ENCODE results near the gene SIK2. TPM values are rescaled to one million over a fixed set of nuclear protein-coding genes. Genes with fewer than 3 reads are reported as not detected.

SIK2 gene
- 10 to 100 TPM; 20.0 to 24.7 (median 23.9) TPM for polyA plus RNA-seq (ENCODE audit: insufficient read length in 3 of 3)
- long read RNA-seq, donor 1, full-length matches to known transcripts, result 4 of 4 reads
- long read RNA-seq, donor 1, partial matches to known transcripts, result 0 of 4 reads
- long read RNA-seq, donor 1, other reads (novel, unspliced or antisense), result 0 of 4 reads
- long read RNA-seq, donor 2, full-length matches to known transcripts, result 2 of 7 reads
- long read RNA-seq, donor 2, partial matches to known transcripts, result 5 of 7 reads
- long read RNA-seq, donor 2, other reads (novel, unspliced or antisense), result 0 of 7 reads
- long read RNA-seq, donor 3, full-length matches to known transcripts, result 4 of 4 reads
- long read RNA-seq, donor 3, partial matches to known transcripts, result 0 of 4 reads
- long read RNA-seq, donor 3, other reads (novel, unspliced or antisense), result 0 of 4 reads
- long read RNA-seq, donor 4, full-length matches to known transcripts, result 3 of 3 reads
- long read RNA-seq, donor 4, partial matches to known transcripts, result 0 of 3 reads
- long read RNA-seq, donor 4, other reads (novel, unspliced or antisense), result 0 of 3 reads
- long read RNA-seq, donor 5, full-length matches to known transcripts, result 1 of 1 reads
- long read RNA-seq, donor 5, partial matches to known transcripts, result 0 of 1 reads
- long read RNA-seq, donor 5, other reads (novel, unspliced or antisense), result 0 of 1 reads
- long read RNA-seq, donor 6, full-length matches to known transcripts, result 9 of 9 reads
- long read RNA-seq, donor 6, partial matches to known transcripts, result 0 of 9 reads
- long read RNA-seq, donor 6, other reads (novel, unspliced or antisense), result 0 of 9 reads
- long read RNA-seq, donor 7, full-length matches to known transcripts, result 2 of 8 reads
- long read RNA-seq, donor 7, partial matches to known transcripts, result 6 of 8 reads
- long read RNA-seq, donor 7, other reads (novel, unspliced or antisense), result 0 of 8 reads
- long read RNA-seq, donor 8, full-length matches to known transcripts, result 1 of 1 reads
- long read RNA-seq, donor 8, partial matches to known transcripts, result 0 of 1 reads
- long read RNA-seq, donor 8, other reads (novel, unspliced or antisense), result 0 of 1 reads
- long read RNA-seq, donor 9, full-length matches to known transcripts, result 4 of 4 reads
- long read RNA-seq, donor 9, partial matches to known transcripts, result 0 of 4 reads
- long read RNA-seq, donor 9, other reads (novel, unspliced or antisense), result 0 of 4 reads
- long read RNA-seq, donor 10, full-length matches to known transcripts, result 1 of 1 reads
- long read RNA-seq, donor 10, partial matches to known transcripts, result 0 of 1 reads
- long read RNA-seq, donor 10, other reads (novel, unspliced or antisense), result 0 of 1 reads
- long read RNA-seq, donor 11, full-length matches to known transcripts, result 2 of 17 reads
- long read RNA-seq, donor 11, partial matches to known transcripts, result 15 of 17 reads
- long read RNA-seq, donor 11, other reads (novel, unspliced or antisense), result 0 of 17 reads
- long read RNA-seq, donor 12, full-length matches to known transcripts, result 5 of 5 reads
- long read RNA-seq, donor 12, partial matches to known transcripts, result 0 of 5 reads
- long read RNA-seq, donor 12, other reads (novel, unspliced or antisense), result 0 of 5 reads
- long read RNA-seq, donor 13, result 0 reads
- long read RNA-seq, donor 14, result 0 reads
- long read RNA-seq, donor 15, full-length matches to known transcripts, result 6 of 18 reads
- long read RNA-seq, donor 15, partial matches to known transcripts, result 5 of 18 reads
- long read RNA-seq, donor 15, other reads (novel, unspliced or antisense), result 7 of 18 reads
- long read RNA-seq, donor 16, full-length matches to known transcripts, result 5 of 5 reads
- long read RNA-seq, donor 16, partial matches to known transcripts, result 0 of 5 reads
- long read RNA-seq, donor 16, other reads (novel, unspliced or antisense), result 0 of 5 reads

DNA sequence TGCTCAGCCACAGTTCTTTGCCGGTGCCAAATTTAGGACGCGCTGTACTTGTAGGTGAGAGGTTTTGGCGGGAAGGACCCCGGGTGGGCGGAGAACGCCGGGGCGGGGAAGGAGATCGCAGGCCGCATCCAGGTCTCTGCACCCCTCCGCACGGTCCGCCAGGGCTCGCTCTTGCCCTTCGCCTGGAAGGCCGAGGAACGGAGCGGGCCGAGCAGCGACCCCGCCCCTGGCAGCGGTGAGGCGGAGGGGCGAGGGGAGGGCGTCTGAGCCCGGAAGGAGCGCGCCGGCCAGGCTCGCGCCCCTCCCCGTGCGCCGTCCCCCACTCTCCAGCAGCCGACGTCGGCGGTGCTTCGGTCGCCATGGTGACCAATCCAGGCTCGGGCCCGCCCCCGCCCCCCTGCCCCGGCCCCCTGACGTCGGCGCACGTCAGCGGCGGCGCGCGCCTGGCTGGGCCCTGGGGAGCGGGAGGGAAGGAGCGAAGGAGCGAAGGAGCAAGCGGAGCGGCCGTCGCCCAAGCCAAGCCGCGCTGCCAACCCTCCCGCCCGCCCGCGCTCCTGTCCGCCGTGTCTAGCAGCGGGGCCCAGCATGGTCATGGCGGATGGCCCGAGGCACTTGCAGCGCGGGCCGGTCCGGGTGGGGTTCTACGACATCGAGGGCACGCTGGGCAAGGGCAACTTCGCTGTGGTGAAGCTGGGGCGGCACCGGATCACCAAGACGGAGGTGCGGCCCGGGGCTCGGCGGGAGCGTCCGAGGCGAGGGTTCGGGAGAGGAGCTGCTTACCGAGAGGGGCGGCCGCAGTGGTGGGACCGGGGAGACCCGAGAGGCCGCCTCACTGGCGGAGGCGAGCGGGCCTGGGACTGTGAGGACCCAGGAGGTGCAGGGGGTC, at the start of gene SIK2:
TSS of gene SIK2 (plus strand) at position 471 of the 886 bp plus-strand sequence. CDS start at position 586, 115 bp downstream.
- peak; percentile 96 for DNase-seq

DNA sequence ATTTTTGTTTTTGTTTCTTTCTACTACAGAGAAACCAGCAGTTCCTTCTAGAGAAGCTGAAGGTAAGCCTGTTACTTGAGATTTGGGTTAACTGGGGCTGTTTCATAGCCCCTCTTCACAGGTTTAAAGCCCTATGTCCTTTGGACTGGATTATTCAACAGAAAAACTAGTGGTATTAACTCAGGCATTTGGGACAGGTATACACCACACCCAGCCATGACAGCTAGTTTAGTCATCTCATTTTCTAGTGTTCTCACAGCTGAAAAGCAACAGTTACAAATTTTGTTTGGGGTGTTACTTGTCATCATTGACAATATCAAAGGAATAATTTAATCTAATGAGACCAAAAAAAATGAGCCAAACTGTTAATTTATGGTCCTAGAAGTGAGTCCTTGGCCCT, 47.7 kb upstream of the SIK2 start:
- no peak for DNase-seq

GRCh38 chr11:111555255-111555654, 47.0 kb upstream of the SIK2 start:
- DNase-seq, result no peak

- DNase-seq, result no peak
These were observed 44.7 kb upstream of the SIK2 start for GRCh38 chr11:111557425-111558111.

DNA sequence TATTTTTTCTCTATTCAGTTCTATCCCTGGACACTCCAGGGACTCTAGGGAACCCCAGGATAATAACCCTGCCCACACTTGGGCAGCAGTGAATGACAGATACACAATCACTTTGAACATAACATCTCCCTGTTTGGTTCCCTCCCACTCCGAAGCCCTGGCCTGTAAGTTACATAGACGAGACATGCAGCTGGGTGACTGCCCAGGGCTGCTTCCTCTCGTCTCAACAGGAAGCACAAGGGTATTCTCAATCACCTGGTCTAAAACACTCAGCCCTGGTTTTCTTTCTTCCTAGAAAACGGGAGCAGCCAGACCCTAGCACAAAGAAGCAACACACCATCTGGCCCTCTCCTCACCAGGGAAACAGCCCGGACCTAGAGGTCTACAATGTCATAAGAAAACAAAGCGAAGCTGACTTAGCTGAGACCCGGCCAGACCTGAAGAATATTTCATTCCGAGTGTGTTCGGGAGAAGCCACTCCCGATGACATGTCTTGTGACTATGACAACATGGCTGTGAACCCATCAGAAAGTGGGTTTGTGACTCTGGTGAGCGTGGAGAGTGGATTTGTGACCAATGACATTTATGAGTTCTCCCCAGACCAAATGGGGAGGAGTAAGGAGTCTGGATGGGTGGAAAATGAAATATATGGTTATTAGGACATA, 42.3 kb upstream of the SIK2 start:
- no peak for DNase-seq

- no peak for DNase-seq
These were observed 41.4 kb upstream of the SIK2 start for GRCh38 chr11:111560800-111561199.

DNA sequence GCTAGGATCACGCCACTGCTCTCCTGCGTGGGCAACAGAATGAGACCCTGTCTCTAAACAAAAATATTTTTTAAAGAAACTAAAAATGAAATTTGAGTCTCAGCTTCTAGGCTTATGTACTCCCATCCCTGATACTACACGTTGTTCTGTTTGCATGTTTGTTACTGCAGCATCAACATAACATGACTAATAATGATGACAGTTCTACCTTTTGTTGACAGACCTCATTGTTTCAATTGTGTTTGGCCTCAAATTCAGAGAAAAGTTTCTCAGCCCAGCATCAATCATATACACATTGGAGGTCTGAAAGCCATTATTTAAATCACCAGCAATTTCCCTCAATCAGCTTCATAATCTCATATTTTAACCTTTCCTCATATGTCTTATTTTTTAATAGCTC, 40.9 kb upstream of the SIK2 start:
- DNase-seq, result no peak

GRCh38 chr11:111561791-111562325, 40.4 kb upstream of the SIK2 start:
- DNase-seq, result no peak

DNA sequence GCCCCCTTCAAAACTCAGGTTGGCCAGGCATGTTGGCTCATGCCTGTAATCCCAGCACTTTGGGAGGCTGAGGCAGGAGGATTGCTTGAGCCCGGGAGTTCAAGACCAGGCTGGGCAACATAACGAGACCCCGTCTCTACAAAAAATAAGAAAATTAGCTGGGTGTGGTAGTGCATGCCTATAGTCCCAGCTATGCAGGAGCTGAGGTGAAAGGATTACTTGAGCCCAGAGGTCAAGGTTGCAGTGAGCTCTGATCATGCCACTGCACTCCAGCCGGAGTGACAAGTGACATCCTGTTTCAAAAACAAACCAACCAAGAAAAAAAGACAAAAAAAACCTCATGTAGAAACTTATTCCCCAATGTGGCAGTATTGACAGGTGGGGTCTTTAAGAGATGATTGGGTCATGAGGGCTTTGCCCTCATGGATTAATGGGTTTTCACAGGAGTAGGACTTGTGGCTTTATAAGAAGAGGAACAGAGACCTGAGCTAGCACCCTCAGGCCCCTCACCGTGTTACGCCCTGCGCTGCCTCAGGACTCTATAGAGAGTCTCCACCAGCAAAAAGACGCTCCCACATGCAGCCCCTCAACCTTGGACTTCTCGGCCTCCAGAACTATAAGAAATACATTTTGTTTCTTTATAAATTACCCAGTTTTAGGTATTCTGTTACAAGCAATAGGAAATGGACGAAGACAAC, 39.4 kb upstream of the SIK2 start:
- DNase-seq, result no peak

DNA sequence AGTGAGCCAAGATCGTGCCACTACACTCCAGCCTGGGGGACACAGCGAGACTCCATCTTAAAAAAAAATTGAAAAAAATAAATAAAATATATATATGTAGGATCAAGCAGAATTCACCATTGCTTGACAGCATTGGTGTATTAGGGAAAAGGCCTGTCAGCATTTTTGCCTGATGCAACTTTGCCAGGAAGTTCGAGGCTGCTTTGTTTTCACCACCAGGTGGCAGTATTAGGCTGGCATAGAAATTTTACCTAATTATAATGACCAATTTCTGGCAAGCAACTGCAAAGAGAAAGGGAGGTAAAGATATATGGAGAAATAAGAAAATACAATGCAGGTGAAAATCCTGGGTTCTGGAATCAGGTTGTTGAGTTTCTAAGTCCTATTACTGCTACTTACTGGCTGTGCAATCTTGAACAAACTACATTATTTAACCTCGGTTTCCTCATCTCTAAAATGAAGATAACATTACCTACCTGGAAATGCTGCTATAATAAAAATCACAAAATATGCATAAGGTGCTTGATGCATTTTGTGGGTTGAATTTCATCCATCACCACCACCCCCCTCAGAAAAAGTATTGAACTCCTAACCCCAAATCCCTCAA, 37.0 kb upstream of the SIK2 start:
- DNase-seq, result peak; percentile 64

DNA sequence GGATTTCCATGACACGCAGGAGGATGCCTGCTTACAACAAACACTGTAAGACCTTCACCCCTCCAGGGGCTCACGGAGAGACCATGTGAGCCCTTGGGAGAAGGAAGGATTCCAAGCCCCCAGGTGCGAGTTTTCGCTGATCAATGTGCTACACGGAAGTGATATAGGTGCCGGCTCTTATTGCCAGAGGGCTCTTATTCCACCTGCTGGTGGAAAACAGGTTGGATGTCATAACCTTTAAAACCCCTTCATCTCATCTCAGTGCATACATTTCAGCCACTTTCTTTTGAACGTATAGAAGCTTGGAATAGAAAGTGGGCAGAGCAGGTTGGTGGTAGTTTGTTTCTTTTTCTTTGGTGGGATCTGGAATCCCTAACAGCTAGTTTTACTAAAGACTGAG, 35.9 kb upstream of the SIK2 start:
- DNase-seq, result no peak

DNA sequence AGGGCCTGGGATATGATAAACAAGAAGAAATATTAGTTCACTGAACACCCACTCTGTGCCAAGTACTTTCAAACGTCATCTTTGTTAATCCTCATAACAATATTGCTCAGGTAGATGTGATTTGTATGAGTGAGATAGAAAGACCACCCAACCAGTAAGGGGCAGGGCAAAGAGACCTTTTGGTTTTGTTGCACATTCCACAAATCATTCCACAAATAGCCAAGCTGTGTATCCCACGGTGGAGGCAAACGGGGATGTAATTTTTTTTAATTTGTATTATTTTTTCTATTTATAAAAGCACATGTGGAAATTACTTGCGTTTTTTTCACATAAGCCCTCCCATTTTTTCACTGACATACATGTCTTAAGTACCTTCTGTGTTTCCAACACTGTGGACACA, 32.8 kb upstream of the SIK2 start:
- DNase-seq, result no peak

DNA sequence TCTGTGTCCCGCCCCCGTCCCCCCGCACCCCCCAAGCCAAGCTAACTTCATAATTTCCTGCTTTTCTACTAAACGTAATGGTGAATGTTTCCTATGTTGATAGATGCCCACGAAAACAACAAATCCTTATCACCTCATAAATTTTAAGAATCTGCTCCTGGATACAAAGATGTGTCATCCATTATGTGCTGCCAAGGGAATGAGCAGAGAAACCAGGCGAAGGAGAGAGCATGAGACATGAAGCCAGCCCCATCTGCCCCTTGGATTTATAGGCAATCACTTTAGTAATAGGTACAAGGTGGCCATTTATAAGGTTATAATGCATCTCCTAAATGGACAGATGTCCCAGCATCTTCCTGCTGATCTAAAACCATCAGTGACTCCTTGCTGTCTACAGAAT, 31.5 kb upstream of the SIK2 start:
- DNase-seq, result no peak

DNA sequence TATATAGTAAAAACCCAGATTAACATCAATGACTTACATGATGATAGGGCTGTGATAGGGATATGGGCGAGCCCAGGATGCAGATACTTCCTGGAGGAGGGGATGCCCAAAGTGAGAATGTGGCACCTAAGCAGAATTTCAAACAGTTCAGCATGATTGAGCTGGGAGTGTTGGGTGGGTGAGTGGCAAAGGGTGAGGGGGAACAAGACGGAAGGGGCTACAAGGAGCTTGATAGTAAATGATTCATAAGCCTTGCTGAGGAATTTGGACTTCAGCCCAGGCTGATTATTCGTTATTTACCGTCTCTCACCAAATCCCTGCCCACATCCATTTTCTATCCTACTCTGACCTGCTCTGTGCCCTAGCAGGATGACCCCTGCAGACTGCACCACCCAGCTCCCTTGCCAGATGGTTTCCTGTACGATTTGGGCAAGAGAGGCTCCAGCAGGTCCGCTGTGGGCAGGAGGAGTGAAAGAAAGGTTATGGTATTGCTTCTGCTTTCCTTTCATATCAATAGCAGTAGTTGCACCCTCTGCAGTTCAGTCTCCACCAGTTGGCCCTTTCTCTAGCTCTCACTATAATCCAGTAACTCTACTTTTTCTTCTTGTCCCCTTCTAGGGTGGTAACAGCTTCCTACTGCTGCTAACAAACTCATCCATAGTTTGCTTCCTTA, 30.3 kb upstream of the SIK2 start:
- no peak for DNase-seq

- DNase-seq, result no peak
These were observed 29.7 kb upstream of the SIK2 start for GRCh38 chr11:111572581-111572980.

GRCh38 chr11:111573821-111574249, 28.4 kb upstream of the SIK2 start:
- no peak for DNase-seq
